HepG2 (cell line): Measurements from ENCODE around the gene MTF2. TPM values are rescaled to one million over a fixed set of nuclear protein-coding genes. Genes with fewer than 3 reads are reported as not detected.

Experiments used
- CENPX ChIP-seq: sonication (generic); formaldehyde crosslinking; IDR thresholded peaks from 2 replicates; pipeline ENCODE4 v1.9.0; 2021; ENCODE audit warnings: mild to moderate bottlenecking, missing genetic modification reagents, moderate library complexity
- DMTF1 ChIP-seq: sonication (generic); formaldehyde crosslinking; IDR thresholded peaks from 2 replicates; pipeline ENCODE4 v1.4.0; 2020; ENCODE audit warnings: mild to moderate bottlenecking, missing genetic modification reagents
- FOXP1 ChIP-seq, 2 experiments: fragments of 450-650 bp in 1 of 2; IDR thresholded peaks; 2 replicates each; pipeline ENCODE4 v1.6.1; 2017 to 2018; ENCODE audit warnings: antibody characterized with exemption in 1 of 2
- NFE2L1 ChIP-seq: sonication (generic); formaldehyde crosslinking; IDR thresholded peaks from 2 replicates; pipeline ENCODE4 v1.4.0; 2020; ENCODE audit warnings: missing genetic modification reagents, mild to moderate bottlenecking, borderline replicate concordance
- SNAPC4 ChIP-seq: sonication (generic); formaldehyde crosslinking; IDR thresholded peaks from 2 replicates; pipeline ENCODE4 v1.4.0; 2020; ENCODE audit warnings: mild to moderate bottlenecking, missing genetic modification reagents
- ZNF224 ChIP-seq: sonication (generic); formaldehyde crosslinking; IDR thresholded peaks from 2 replicates; pipeline ENCODE4 v1.5.0; 2020; ENCODE audit warnings: mild to moderate bottlenecking, missing genetic modification reagents
- ZNF629 ChIP-seq: sonication (generic); formaldehyde crosslinking; conservative IDR thresholded peaks from 2 replicates; pipeline ENCODE4 v1.5.0; 2020; ENCODE audit warnings: missing genetic modification reagents
- ZNF652 ChIP-seq: IDR thresholded peaks from 2 replicates; pipeline ENCODE4 v1.6.1; 2016; ENCODE audit warnings: low read depth, borderline replicate concordance
- polyA plus RNA-seq, 8 experiments: library from polyadenylated mRNA; depleted of rRNA in 3 of 8; stranded (reverse) in 7 of 8; unstranded in 1 of 8; fragments of >200 nt; fragmentation: Illumina TruSeq in 4 of 8; extraction: Trizol in 4 of 8; gene quantifications; 2 replicates each; pipeline versions ENCODE4 v1.2.1 to v1.2.3, GENCODE V29; 2011 to 2016; ENCODE audit warnings: low read depth in 4 of 8, missing spikeins in 1 of 8, mixed read lengths in 1 of 8; ENCODE audit not compliant: insufficient read depth in 1 of 8
- total RNA-seq, 5 experiments: library from RNA; depleted of rRNA; stranded (reverse); fragments of >200 nt; fragmentation: Illumina TruSeq; extraction: Trizol; gene quantifications; 2 replicates each; pipeline ENCODE4 v1.2.3, GENCODE V29; 2016; ENCODE audit warnings: low read depth in 1 of 5
- TF ChIP-seq, protein P1 (sequence below): sonication (generic); formaldehyde crosslinking; IDR thresholded peaks from 2 replicates; pipeline ENCODE4 v1.5.0; 2020; ENCODE audit warnings: missing genetic modification reagents
- TF ChIP-seq, protein P2 (sequence below): sonication (generic); formaldehyde crosslinking; conservative IDR thresholded peaks from 2 replicates; pipeline ENCODE4 v1.4.0; 2020; ENCODE audit warnings: missing genetic modification reagents
- TF ChIP-seq, protein P3 (sequence below): sonication (generic); formaldehyde crosslinking; IDR thresholded peaks from 2 replicates; pipeline ENCODE4 v1.9.0; 2021; ENCODE audit warnings: missing genetic modification reagents, mild to moderate bottlenecking, borderline replicate concordance

The MTF2 gene
- total and polyA plus RNA-seq, 2 of the 13 experiments (the other 11 are each of a cell fraction or from before 2014, with no cell fraction given), result 48.7 to 53.9 TPM

DNA sequence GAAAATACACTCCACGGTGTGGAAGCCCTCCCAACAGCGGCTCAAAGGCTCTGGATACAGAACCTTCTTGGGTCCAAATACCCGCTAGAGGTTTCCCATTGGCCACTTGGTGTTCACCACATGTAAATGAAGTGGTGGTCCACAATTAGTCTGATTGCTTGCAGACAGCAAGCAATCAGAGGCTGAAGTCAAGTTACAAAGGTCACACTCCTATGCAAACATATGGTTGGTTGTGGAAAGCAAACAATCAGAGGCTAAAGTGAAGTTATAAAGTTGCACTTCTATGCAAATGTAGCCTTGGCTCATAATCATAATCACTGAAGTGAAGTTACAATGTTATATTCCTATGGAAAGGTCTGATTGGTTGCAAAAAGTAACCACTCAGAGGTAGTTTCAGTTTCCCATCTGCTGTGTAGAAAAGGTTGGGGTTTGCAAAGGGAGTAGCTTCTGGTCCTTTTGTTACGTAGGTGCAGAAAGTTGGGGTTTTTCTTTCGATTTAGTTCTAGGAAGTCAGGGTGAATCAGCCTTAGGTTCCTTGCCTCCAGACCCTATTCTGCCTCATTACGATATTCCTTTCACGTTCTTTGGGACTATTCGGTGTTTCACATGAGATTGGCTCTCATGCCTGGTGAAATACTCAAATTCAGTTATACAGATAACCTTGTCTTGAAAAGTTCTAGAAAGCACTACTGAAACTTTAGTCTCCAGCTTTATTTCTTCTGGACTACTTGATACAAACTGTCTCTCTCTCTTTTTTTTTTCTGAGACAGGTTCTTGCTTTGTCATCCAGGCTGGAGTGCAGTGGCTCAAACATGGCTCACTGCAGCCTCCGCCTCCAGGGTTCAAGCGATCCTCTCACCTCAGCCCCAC lies 36.7 kb upstream of the MTF2 start (continued):
- TF ChIP-seq DMTF1 (CRISPR knock-in tag) (no peak), NFE2L1 (CRISPR knock-in tag) (no peak), ZNF629 (CRISPR knock-in tag) (no peak), FOXP1 (IDR thresholded peaks at IDR 0.05) (no peak), FOXP1 (CRISPR knock-in tag; IDR thresholded peaks at IDR 0.05) (no peak), ZNF224 (CRISPR knock-in tag) (no peak), ZNF652 (CRISPR knock-in tag) (no peak), SNAPC4 (0 out of 2 replicates have a peak, but pooled peaks have one; percentile 78), CENPX (CRISPR knock-in tag) (no peak)
- TF ChIP-seq, protein P1, sequence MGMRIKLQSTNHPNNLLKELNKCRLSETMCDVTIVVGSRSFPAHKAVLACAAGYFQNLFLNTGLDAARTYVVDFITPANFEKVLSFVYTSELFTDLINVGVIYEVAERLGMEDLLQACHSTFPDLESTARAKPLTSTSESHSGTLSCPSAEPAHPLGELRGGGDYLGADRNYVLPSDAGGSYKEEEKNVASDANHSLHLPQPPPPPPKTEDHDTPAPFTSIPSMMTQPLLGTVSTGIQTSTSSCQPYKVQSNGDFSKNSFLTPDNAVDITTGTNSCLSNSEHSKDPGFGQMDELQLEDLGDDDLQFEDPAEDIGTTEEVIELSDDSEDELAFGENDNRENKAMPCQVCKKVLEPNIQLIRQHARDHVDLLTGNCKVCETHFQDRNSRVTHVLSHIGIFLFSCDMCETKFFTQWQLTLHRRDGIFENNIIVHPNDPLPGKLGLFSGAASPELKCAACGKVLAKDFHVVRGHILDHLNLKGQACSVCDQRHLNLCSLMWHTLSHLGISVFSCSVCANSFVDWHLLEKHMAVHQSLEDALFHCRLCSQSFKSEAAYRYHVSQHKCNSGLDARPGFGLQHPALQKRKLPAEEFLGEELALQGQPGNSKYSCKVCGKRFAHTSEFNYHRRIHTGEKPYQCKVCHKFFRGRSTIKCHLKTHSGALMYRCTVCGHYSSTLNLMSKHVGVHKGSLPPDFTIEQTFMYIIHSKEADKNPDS (CRISPR knock-in tag), result no peak
- TF ChIP-seq, protein P2, sequence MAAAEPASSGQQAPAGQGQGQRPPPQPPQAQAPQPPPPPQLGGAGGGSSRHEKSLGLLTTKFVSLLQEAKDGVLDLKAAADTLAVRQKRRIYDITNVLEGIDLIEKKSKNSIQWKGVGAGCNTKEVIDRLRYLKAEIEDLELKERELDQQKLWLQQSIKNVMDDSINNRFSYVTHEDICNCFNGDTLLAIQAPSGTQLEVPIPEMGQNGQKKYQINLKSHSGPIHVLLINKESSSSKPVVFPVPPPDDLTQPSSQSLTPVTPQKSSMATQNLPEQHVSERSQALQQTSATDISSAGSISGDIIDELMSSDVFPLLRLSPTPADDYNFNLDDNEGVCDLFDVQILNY, result no peak
- TF ChIP-seq, protein P3, sequence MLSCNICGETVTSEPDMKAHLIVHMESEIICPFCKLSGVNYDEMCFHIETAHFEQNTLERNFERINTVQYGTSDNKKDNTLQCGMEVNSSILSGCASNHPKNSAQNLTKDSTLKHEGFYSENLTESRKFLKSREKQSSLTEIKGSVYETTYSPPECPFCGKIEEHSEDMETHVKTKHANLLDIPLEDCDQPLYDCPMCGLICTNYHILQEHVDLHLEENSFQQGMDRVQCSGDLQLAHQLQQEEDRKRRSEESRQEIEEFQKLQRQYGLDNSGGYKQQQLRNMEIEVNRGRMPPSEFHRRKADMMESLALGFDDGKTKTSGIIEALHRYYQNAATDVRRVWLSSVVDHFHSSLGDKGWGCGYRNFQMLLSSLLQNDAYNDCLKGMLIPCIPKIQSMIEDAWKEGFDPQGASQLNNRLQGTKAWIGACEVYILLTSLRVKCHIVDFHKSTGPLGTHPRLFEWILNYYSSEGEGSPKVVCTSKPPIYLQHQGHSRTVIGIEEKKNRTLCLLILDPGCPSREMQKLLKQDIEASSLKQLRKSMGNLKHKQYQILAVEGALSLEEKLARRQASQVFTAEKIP, result no peak
